NCI-H524 (cell line): ENCODE data around the gene SYT7.
A peak's percentile ranks its signal among the peaks of the same experiment; 100 is the strongest.

ENCODE experiments used
- DNase-seq, 2 experiments: peaks; one replicate each; lab custom pipeline; 2025; lab: John Stamatoyannopoulos, UW

Gene SYT7

GRCh38 chr11:61535998-61536675, 44.7 kb downstream of the SYT7 start:
- DNase-seq: no peak

DNA sequence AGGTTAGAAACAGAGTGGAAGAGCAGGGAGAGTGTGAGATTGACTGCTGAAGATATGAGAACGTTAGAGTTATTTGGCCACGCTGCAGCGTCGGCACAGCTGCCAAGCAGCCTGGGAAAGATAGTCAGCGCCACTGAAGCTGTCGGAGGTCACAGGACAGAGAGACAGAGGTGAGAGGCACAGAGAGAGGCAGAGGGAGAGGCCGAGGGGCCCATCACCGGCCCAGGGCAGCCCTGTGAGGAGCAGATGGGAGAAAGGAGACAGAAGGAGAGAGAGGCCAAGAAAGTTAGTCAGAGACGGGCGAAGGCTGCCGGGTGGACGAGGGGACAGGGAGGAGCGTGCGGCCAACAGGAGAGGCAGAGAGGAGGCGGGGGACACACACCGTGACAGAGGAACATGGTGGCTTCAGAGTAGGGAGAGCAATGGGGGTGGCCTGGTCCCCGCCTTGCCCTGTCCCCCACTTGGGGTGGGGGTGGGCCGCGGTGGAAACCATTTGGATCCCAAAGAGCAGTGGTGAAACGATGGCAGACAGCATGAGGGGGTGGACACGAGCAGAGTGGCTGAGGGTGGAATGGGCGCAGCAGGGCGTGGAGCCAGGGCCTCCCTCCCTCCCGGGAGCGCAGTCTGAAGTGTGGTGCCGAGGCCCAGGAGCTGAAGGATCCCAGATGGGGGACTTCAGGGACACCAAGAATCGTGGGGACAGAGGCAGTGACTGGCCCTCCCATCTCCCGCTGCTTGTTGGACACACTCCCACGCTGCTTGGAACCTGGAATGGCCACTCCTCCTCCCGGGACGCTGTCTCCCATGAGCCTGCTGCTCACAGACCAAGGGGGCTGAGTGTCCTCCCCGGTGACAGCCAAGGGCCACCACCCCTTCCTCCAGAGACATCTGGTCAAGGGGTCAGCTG, 45.7 kb downstream of the SYT7 start:
- DNase-seq: no peak

- DNase-seq: no peak
Measured at GRCh38 chr11:61534025-61534932, 46.6 kb downstream of the SYT7 start.

DNA sequence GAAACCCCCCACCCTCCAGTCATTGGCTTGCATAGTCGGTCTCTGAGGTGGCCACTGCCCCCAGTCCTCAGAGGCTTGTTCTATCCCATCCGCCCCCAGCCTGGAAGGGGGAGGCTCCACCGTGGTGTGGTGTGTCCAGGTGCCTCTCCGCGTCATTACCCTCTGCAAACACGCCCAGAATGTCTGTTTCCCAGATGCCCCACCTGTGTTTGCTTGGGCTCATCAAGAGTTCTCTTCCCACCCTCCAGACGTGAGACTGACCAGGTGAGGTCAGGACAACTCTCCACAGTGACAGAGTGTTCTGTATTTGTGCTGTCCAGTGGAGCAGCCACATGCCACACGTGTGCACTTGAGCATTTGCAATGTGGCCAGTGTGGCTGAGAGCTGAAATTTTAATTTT, 47.5 kb downstream of the SYT7 start:
- no peak for DNase-seq

- no peak for DNase-seq
Measured at GRCh38 chr11:61533039-61533375, 47.9 kb downstream of the SYT7 start.

DNA sequence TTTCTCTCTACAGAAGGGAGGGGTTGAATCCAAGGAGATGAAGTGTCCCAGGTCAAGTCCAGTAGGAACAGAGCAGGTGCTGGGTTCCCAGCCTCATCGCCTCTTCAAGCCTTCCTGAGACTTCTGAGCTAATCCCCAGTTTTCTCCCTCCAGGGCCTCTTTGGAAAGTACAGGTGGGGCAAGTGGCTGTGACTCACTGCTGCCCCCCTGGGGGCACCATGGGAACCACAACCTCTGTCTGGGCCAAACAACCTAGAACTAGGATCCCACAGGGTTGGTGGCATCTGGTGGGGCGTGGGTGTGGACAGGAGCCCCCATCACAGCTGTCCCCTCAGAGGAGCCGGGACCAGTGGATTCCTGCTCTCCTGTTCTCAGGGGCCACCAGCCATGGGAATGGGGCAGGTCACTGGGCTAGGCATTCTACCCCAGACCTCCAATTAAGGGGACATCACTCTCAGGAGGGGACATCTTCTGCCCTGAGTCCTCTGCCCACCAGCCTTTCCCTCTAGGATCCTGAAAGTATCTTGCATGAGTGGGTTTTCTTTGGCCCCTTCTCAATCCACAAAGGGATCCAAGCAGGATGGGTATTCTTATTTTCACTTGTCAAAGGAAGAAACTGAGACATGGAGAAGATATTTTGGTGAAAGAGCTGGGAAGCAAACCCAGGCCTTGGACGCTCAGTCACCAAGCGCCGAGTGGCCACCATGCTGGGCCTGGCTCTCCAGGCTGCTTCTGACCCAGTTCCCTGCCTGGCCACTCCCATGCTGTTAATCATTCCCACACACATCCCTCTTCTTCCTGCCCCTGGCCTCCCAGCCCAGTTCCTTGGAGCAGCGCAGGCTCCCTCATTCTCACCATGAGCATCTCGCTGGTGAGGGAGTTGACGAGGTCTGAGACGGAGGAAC, 48.5 kb downstream of the SYT7 start:
- peak; percentile 34 to 79 for DNase-seq

- peak in 1 of 2 experiments; percentile 25 for DNase-seq
Measured at GRCh38 chr11:61531044-61531443, 49.8 kb downstream of the SYT7 start.

GRCh38 chr11:61529537-61530225, 51.2 kb downstream of the SYT7 start:
- no peak for DNase-seq

DNA sequence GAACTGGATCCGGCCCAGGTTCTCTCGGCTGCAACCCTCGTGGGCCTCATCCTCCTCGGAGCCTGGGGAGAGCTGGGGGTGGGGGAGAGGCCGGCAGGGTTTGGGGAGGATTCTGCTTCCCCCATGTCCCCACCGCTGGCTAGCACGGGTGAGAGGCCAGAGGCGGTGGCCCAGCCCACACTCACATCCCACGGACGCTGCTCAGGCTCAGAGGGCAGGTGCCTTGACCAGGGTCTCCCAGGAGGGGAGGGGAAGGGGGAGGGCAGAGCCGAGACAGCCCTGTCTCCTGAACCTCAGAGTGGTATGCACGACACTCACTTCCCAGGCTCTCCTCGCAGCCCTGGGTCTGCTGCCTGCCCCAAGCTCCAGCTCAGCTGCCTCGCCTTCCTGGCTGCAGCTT, 52.8 kb downstream of the SYT7 start:
- DNase-seq: no peak

GRCh38 chr11:61526956-61527731, 53.7 kb downstream of the SYT7 start:
- DNase-seq: peak; percentile 61 to 69

DNA sequence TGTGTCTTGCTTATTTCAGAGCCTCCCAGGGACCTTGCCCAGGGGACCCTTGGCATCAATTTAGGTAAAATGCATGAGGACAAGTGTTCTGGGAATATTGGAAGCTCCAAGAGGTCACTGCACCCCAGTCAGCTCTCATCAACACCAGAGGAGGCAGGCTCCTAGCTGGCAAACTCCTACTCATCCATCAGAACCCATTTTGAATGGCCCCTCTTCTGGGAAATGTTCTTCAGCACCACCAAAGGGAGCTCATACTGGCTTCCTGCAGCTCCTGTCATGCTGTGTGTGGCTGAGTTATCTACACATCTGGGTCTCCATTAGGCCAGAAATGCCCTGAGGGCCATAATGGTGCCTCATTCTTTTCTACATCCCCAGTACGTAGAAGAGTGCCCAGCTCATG, 54.6 kb downstream of the SYT7 start:
- no peak for DNase-seq

DNA sequence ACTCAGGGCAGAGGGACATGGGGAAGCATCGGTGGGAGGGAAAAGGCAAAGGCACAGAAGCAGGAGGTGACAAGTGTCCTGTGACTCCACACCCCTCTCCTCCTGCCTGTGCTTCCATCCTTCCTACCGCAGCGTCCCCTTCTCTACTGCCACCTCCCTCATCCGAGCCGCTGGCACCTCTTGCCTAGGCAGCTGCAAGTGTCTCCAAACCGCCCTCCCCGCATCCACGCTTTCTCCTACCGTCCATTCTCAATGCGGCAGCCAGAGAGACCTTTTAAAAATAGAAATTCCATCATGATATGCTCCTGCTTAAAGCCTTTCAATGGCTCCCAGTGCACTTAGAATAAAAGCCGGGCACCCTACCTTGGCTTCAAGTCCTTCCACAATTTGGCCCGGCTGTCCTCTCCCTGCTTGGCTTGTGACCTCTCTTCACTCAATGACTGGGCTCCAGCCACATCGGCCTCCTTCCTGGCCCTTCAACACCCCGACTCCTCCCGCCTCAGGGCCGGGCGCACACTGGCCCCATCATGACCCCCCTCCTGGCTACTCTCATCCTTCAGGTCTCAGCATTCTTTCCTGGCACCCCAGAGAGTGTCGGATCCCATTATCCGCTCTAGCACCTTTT, 55.8 kb downstream of the SYT7 start:
- DNase-seq: no peak

DNA sequence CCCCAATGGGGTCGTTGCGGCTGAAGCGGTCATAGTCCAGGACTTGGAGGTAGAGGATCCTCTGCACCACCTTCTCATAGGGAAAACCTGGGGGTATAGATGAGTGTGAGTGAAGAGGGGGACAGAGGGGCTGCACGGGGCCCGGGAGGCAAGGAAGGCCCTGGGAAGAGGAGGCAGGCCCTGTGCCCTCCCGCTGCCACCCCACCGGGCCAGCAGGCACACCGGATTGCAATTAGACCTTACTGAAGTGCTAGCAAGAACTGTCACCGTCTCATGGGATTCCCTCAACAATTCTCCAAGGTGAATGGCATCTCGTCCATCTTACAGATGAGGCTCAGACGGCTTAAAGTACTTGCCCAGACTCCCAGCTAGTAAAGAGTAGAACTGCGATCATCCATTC, 56.4 kb downstream of the SYT7 start:
- no peak for DNase-seq

DNA sequence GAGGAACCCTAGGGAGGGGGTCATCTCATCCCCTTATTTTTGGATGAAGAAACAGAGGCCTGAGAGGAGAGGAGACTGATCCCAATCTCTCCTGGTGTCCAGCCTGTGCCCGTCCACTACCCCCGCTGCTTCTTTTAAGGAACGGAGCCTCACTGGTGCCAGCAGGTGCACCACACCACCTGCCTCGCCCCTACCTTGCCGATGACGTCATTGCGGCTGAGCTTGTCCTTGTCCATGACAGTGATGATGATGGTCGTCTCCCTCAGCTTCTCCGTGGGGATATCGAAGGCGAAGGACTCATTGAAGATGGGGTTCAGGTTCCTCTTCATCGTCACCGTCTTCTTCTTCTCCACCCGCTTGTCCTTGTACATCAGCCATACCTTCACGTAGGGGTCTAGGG, 58.0 kb downstream of the SYT7 start:
- DNase-seq: no peak

GRCh38 chr11:61518032-61518795, 62.7 kb downstream of the SYT7 start:
- DNase-seq: no peak

- DNase-seq: peak; percentile 73 to 81
Measured at GRCh38 chr11:61516675-61517572, 64.0 kb downstream of the SYT7 start.

GRCh38 chr11:61516191-61516590, 64.7 kb downstream of the SYT7 start:
- no peak for DNase-seq

DNA sequence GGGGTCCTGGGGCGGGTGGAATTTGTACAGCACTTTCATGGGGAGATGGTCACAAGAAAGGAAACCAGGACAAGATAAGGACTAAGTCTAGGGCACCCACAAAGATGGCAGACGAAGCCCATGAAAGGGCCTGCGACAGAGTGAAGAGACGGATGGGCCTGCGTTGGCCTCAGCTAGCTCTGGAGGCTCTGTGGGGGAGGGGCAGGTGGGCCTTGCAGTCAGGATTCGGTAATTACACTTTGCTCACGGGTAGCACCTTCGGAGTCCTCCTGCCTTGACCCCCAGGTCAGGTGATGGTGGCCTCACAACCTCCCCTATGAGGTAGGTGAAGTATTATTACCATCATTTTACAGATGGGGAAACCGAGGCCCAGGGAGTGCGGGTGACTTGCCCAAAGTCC, 65.2 kb downstream of the SYT7 start:
- DNase-seq: no peak
